ENCODE data around the gene PIK3R5.

GRCh38 chr17:8887834-8888703 lies 77.4 kb downstream of the PIK3R5 start:
- no peak for TF ChIP-seq POLR2A (IDR thresholded peaks at IDR 0.05)
- TF ChIP-seq POLR2AphosphoS5 (IDR thresholded peaks at IDR 0.05) = no peak

Measured in prostate gland (tissue), 1 donor.